Panc1 (cell line): ENCODE results near the gene ABCC11. TPM values are rescaled to one million over a fixed set of nuclear protein-coding genes. Genes with fewer than 3 reads are reported as not detected.

Experiments
- ATAC-seq: fragments of 200-7000 bp; cut with Tn5 transposase; 2 replicates; pipeline ENCODE4 v1.9.1; 2020; ENCODE audit warnings: mild to moderate bottlenecking, moderate library complexity
- BruUV-seq: library from RNA; stranded (reverse); fragments of 400-500 nt; replicated peaks from 2 replicates; lab custom pipeline; 2021; lab: Mats Ljungman, UMichigan
- CTCF ChIA-PET: fragments of 300-600 bp; sonication (Branson Sonifier 250); formaldehyde crosslinking; loops from one replicate; lab custom pipeline; 2022; ENCODE audit warnings: antibody characterized with exemption; lab: Charles Lee
- POLR2A ChIA-PET: fragments of 300-600 bp; sonication (Branson Sonifier 250); formaldehyde crosslinking; loops from one replicate; lab custom pipeline; 2022; ENCODE audit warnings: antibody characterized with exemption; lab: Charles Lee
- DNase-seq: peaks from one replicate; pipeline ENCODE4 v3.0.0-alpha.2; 2010; ENCODE audit warnings: low read depth, low spot score
- H3K27ac ChIP-seq: 2 replicates; pipeline ENCODE4 v1.5.1; 2011; ENCODE audit warnings: mild to moderate bottlenecking, low read length, inconsistent platforms
- H3K27me3 ChIP-seq: fragments of 200-500 bp; sonication (Bioruptor generic); 2 replicates; pipeline ENCODE4 v1.6.0; 2014; ENCODE audit warnings: low read length, inconsistent platforms; ENCODE audit not compliant: control insufficient read depth, insufficient read depth
- H3K36me3 ChIP-seq: fragments of 200-500 bp; sonication (Bioruptor generic); 2 replicates; pipeline ENCODE4 v1.5.1; 2014; ENCODE audit warnings: inconsistent platforms, mild to moderate bottlenecking, low read length, moderate library complexity; ENCODE audit not compliant: control insufficient read depth, insufficient read depth
- H3K4me1 ChIP-seq: 2 replicates; pipeline ENCODE4 v1.5.1; 2011; ENCODE audit warnings: inconsistent platforms, mild to moderate bottlenecking, low read length, moderate library complexity; ENCODE audit not compliant: control insufficient read depth, insufficient read depth
- H3K4me3 ChIP-seq, 2 experiments: 2 replicates each; pipeline ENCODE4 v1.5.1; 2011 to 2012; ENCODE audit warnings: low read depth in 2 of 2, low read length in 2 of 2, mild to moderate bottlenecking in 2 of 2, inconsistent platforms in 1 of 2, moderate library complexity in 1 of 2
- H3K9me3 ChIP-seq: fragments of 200-500 bp; sonication (Bioruptor generic); 2 replicates; pipeline ENCODE4 v1.5.1; 2014; ENCODE audit warnings: low read depth, mild to moderate bottlenecking, inconsistent platforms, low read length, moderate library complexity; ENCODE audit not compliant: control insufficient read depth, insufficient read depth
- CTCF ChIP-seq: fragments of 450-650 bp; IDR thresholded peaks from 2 replicates; pipeline ENCODE4 v1.5.1; 2017; ENCODE audit warnings: mild to moderate bottlenecking
- POLR2AphosphoS5 ChIP-seq: IDR thresholded peaks from 2 replicates; pipeline ENCODE4 v1.6.1; 2012; ENCODE audit warnings: mild to moderate bottlenecking, low read depth, low read length, moderate library complexity
- SIN3A ChIP-seq: IDR thresholded peaks from 2 replicates; pipeline ENCODE4 v1.6.1; 2012; ENCODE audit warnings: low read depth, mild to moderate bottlenecking, low read length, moderate library complexity, borderline replicate concordance; ENCODE audit not compliant: insufficient read depth
- TCF7L2 ChIP-seq: IDR thresholded peaks from 2 replicates; pipeline ENCODE4 v1.6.1; 2011; ENCODE audit warnings: mild to moderate bottlenecking, low read depth, low read length, inconsistent platforms
- in situ Hi-C: cut with HindIII; loops from 2 replicates; pipeline ENCODE4 v1.10.0; 2016; ENCODE audit warnings: low sequenced_read_pairs, low pct_unique_long_range_greater_than_20kb
- intact Hi-C: fragments of 100-400 bp; cut with micrococcal nuclease; formaldehyde crosslinking; loops from one replicate; pipeline ENCODE4 v1.10.0; 2022; ENCODE audit not compliant: unreplicated experiment
- total RNA-seq: library from RNA; stranded (reverse); gene quantifications from one replicate; pipeline ENCODE4 v1.2.1, GENCODE V29; 2021; ENCODE audit not compliant: unreplicated experiment
- TF ChIP-seq, protein P1 (sequence below), 2 experiments: IDR thresholded peaks; 2 replicates each; pipeline ENCODE4 v1.6.1; 2011 to 2012; ENCODE audit warnings: low read depth in 2 of 2, control low read depth in 1 of 2, low read length in 1 of 2, mild to moderate bottlenecking in 1 of 2, moderate library complexity in 1 of 2; ENCODE audit not compliant: insufficient read depth in 1 of 2

Gene ABCC11
- total RNA-seq, 1 experiment from 2014 or later: not detected

- ChIA-PET POLR2A (no interaction called here), CTCF (no interaction called here)
- in situ Hi-C loops (no loop called here), intact Hi-C loops (no loop called here)
- H3K4me1 ChIP-seq: no peaks in the 10 kb centered on the region
- no peak overlapping the region for H3K27ac ChIP-seq
- TF ChIP-seq TCF7L2 (no peak), SIN3A (no peak), CTCF (no peak), POLR2AphosphoS5 (no peak)
- TF ChIP-seq, protein P1, sequence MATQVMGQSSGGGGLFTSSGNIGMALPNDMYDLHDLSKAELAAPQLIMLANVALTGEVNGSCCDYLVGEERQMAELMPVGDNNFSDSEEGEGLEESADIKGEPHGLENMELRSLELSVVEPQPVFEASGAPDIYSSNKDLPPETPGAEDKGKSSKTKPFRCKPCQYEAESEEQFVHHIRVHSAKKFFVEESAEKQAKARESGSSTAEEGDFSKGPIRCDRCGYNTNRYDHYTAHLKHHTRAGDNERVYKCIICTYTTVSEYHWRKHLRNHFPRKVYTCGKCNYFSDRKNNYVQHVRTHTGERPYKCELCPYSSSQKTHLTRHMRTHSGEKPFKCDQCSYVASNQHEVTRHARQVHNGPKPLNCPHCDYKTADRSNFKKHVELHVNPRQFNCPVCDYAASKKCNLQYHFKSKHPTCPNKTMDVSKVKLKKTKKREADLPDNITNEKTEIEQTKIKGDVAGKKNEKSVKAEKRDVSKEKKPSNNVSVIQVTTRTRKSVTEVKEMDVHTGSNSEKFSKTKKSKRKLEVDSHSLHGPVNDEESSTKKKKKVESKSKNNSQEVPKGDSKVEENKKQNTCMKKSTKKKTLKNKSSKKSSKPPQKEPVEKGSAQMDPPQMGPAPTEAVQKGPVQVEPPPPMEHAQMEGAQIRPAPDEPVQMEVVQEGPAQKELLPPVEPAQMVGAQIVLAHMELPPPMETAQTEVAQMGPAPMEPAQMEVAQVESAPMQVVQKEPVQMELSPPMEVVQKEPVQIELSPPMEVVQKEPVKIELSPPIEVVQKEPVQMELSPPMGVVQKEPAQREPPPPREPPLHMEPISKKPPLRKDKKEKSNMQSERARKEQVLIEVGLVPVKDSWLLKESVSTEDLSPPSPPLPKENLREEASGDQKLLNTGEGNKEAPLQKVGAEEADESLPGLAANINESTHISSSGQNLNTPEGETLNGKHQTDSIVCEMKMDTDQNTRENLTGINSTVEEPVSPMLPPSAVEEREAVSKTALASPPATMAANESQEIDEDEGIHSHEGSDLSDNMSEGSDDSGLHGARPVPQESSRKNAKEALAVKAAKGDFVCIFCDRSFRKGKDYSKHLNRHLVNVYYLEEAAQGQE (IDR thresholded peaks at IDR 0.05; ENCODE audit: insufficient read depth in 1 of 2, low read depth in 2 of 2, low read length in 1 of 2): no peak
- no peak for ATAC-seq
- H3K9me3 ChIP-seq: no peaks in the 10 kb centered on the region
- H3K36me3 ChIP-seq: no peaks in the 10 kb centered on the region
- no peak overlapping the region for H3K4me3 ChIP-seq
- no TSS peak for BruUV-seq
- H3K27me3 ChIP-seq: no peaks in the 10 kb centered on the region
- no peak for DNase-seq
Observed at GRCh38 chr16:48294724-48295123, 47.4 kb upstream of the ABCC11 start.

DNA sequence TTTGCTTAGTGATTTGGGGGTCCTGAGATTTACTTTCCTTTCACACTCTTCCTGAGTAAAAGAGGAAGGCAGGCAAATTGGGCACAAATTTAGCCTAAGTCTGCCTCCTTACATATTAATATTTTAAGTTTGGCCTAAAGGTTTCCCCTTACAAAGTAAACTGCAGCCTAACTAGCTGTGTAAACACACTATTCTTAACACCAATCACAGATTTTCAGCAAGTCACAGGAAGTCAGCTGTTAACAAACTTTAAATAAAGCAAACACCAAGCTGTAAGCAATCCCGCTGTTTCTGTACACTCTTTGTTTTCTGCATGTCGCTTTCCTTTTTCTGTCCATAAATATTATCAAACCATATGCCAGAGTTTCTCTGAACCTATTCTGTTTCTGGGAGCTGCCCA lies 45.1 kb upstream of the ABCC11 start:
- no TSS peak for BruUV-seq
- Histone ChIP-seq H3K9me3 (no peaks in the 10 kb centered on the region), H3K4me1 (no peaks in the 10 kb centered on the region), H3K4me3 (no peak overlapping the region), H3K36me3 (no peaks in the 10 kb centered on the region), H3K27me3 (no peaks in the 10 kb centered on the region), H3K27ac (no peak overlapping the region)
- DNase-seq (no peak), ATAC-seq (no peak)
- intact Hi-C loops (no loop called here), in situ Hi-C loops (no loop called here)
- TF ChIP-seq CTCF (no peak), POLR2AphosphoS5 (no peak), SIN3A (no peak), TCF7L2 (no peak)
- TF ChIP-seq, protein P1 (IDR thresholded peaks at IDR 0.05; ENCODE audit: insufficient read depth in 1 of 2, low read depth in 2 of 2, low read length in 1 of 2): no peak
- ChIA-PET CTCF (no interaction called here), POLR2A (no interaction called here)
